ENCODE measurements around the gene MPZL1.

DNA sequence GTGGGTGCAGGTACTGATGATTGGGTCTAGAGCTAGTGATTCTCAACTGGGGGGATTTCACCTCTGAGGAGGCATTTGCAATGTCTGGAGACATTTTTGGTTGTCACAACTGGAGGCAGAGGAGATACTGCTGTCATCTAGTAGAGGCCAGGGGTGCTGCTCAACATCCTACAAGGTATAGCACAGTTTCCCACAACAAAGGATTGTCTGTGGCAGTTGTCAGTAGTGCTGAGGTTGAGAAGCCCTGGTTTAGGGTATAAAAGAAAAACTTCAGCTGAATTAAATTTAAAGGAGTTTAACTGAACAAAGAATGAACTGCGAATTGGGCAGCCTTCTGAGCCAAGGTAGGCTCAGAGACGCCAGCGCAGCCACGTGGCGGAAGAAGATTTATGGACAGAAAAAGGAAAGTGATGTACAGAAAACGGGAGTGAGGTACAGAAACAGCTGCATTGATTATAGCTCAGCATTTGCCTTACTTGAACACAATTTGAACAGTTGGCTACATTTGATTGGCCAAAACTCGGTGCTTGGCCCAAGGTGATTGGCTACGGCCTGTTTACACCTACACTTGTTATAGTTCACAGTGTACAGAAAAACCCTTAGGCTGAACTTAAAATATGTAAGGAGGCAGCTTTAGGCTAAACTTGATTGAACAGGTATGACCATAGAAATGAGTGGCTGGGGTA lies 40.4 kb downstream of the MPZL1 start:
- TF ChIP-seq, protein P1, sequence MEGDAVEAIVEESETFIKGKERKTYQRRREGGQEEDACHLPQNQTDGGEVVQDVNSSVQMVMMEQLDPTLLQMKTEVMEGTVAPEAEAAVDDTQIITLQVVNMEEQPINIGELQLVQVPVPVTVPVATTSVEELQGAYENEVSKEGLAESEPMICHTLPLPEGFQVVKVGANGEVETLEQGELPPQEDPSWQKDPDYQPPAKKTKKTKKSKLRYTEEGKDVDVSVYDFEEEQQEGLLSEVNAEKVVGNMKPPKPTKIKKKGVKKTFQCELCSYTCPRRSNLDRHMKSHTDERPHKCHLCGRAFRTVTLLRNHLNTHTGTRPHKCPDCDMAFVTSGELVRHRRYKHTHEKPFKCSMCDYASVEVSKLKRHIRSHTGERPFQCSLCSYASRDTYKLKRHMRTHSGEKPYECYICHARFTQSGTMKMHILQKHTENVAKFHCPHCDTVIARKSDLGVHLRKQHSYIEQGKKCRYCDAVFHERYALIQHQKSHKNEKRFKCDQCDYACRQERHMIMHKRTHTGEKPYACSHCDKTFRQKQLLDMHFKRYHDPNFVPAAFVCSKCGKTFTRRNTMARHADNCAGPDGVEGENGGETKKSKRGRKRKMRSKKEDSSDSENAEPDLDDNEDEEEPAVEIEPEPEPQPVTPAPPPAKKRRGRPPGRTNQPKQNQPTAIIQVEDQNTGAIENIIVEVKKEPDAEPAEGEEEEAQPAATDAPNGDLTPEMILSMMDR (IDR thresholded peaks at IDR 0.05) = no peak
- TF ChIP-seq POLR2A (IDR thresholded peaks at IDR 0.05) (no peak), POLR2AphosphoS5 (IDR thresholded peaks at IDR 0.05; ENCODE audit: insufficient read depth in 1 of 2, low read depth in 1 of 2) (no peak)

Data from vagina (tissue), 2 donors.